Measurements from ENCODE around the gene SV2C.

DNA sequence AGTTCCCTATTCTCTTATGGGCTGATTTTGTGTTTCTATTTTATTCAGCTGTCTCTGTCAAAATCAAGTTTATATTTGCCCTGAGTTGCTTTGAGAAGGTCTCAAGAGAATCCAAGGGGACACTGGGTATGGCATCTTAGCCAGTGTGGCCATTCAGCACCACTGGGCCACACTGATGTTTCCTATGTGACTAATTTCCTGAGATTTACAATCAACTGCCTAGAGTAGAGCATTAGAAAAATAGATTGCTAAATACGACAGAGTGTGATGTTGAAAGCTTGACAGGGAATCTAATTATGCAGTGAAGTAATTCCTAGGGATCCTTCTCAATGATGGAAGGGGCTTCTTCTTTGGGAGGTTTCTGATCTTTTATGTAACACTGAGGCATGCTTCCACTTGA, 141.7 kb downstream of the SV2C start:
- TF ChIP-seq, protein P1, sequence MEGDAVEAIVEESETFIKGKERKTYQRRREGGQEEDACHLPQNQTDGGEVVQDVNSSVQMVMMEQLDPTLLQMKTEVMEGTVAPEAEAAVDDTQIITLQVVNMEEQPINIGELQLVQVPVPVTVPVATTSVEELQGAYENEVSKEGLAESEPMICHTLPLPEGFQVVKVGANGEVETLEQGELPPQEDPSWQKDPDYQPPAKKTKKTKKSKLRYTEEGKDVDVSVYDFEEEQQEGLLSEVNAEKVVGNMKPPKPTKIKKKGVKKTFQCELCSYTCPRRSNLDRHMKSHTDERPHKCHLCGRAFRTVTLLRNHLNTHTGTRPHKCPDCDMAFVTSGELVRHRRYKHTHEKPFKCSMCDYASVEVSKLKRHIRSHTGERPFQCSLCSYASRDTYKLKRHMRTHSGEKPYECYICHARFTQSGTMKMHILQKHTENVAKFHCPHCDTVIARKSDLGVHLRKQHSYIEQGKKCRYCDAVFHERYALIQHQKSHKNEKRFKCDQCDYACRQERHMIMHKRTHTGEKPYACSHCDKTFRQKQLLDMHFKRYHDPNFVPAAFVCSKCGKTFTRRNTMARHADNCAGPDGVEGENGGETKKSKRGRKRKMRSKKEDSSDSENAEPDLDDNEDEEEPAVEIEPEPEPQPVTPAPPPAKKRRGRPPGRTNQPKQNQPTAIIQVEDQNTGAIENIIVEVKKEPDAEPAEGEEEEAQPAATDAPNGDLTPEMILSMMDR (IDR thresholded peaks at IDR 0.05; ENCODE audit: low read depth, low read length): no peak
- no peak for TF ChIP-seq EZH2phosphoT487 (IDR thresholded peaks at IDR 0.05; ENCODE audit: low read depth)
